Body of pancreas (tissue), 4 donors: ENCODE measurements around the gene ERC1.

Source experiments
- CTCF ChIP-seq, 7 experiments: fragments of 450-650 bp in 4 of 7; fragments of 200-600 bp in 3 of 7; sonication (generic) in 3 of 7; IDR thresholded peaks; one replicate each; pipeline ENCODE4 v1.5.1; 2016 to 2019; ENCODE audit warnings: antibody characterized with exemption in 7 of 7
- POLR2A ChIP-seq, 3 donors: fragments of 450-650 bp; IDR thresholded peaks; one replicate each; pipeline ENCODE4 v1.6.1; 2016; ENCODE audit warnings: antibody characterized with exemption in 3 of 3, mild to moderate bottlenecking in 2 of 3

GRCh38 chr12:1034243-1034642 lies 43.2 kb downstream of the ERC1 start:
- TF ChIP-seq CTCF (IDR thresholded peaks at IDR 0.05): no peak
- TF ChIP-seq POLR2A (IDR thresholded peaks at IDR 0.05): no peak
